Endothelial cell of umbilical vein (primary cell): ENCODE measurements around the gene CCSER1.

Experiments used
- CTCF ChIP-seq, 2 donors: IDR thresholded peaks; 1 replicate in 1 of 2; 2 replicates in 1 of 2; pipeline ENCODE4 v1.5.1; 2011; ENCODE audit warnings: low read length in 2 of 2, mild to moderate bottlenecking in 2 of 2, moderate library complexity in 2 of 2, control low read depth in 1 of 2, inconsistent platforms in 1 of 2, low read depth in 1 of 2; ENCODE audit not compliant: insufficient read depth in 1 of 2; ENCODE audit errors: extremely low read depth in 1 of 2
- EZH2 ChIP-seq: IDR thresholded peaks from 2 replicates; pipeline ENCODE4 v1.6.1; 2012; ENCODE audit warnings: borderline replicate concordance, low read depth, mild to moderate bottlenecking, moderate library complexity, low read length, inconsistent platforms; ENCODE audit not compliant: severe bottlenecking
- JUN ChIP-seq: IDR thresholded peaks from 2 replicates; pipeline ENCODE4 v1.6.1; 2011; ENCODE audit warnings: borderline replicate concordance, low read depth; ENCODE audit not compliant: insufficient read length, insufficient read depth
- MAX ChIP-seq: IDR thresholded peaks from 2 replicates; pipeline ENCODE4 v1.6.1; 2011; ENCODE audit not compliant: insufficient read depth, insufficient read length
- MYC ChIP-seq: IDR thresholded peaks from one replicate; pipeline ENCODE4 v1.6.1; 2011; ENCODE audit warnings: mild to moderate bottlenecking, low read depth, low read length
- POLR2A ChIP-seq: IDR thresholded peaks from 2 replicates; pipeline ENCODE4 v1.6.1; 2012; ENCODE audit warnings: low read depth, mild to moderate bottlenecking, control low read depth, low read length
- POLR2AphosphoS5 ChIP-seq: IDR thresholded peaks from 2 replicates; pipeline ENCODE4 v1.6.1; 2012; ENCODE audit warnings: low read depth, mild to moderate bottlenecking, control low read depth, low read length, moderate library complexity; ENCODE audit not compliant: insufficient read depth

GRCh38 chr4:90103991-90104390 lies 23.2 kb upstream of the CCSER1 start:
- TF ChIP-seq CTCF (IDR thresholded peaks at IDR 0.05; ENCODE audit: extremely low read depth in 1 of 2, insufficient read depth in 1 of 2, low read depth in 1 of 2, low read length in 2 of 2) (no peak), MAX (no peak), POLR2AphosphoS5 (no peak), POLR2A (no peak), EZH2 (no peak), JUN (no peak), MYC (no peak)
